Adrenal gland (tissue), 12 donors: Measurements from ENCODE around the gene CAMK4. TPM values are rescaled to one million over a fixed set of nuclear protein-coding genes. Genes with fewer than 3 reads are reported as not detected.

ENCODE experiments used
- DNase-seq, 7 donors: peaks; one replicate each; pipeline ENCODE4 v3.0.0-alpha.2; 2019 to 2020
- H3K27ac ChIP-seq, 5 donors: fragments of 200-600 bp; sonication (generic) in 4 of 5; 1 replicate in 3 of 5; 2 replicates in 2 of 5; pipeline versions ENCODE4 v1.5.1 to v1.8.0; 2016 to 2020; ENCODE audit warnings: mild to moderate bottlenecking in 1 of 5
- H3K27me3 ChIP-seq: fragments of 200-600 bp; 2 replicates; pipeline ENCODE4 v1.8.0; 2021
- H3K36me3 ChIP-seq, 2 donors: fragments of 200-600 bp; replicated peaks in 1 of 2; 1 replicate in 1 of 2; 2 replicates in 1 of 2; pipeline versions ENCODE4 v1.5.1 to v1.8.0; 2018 to 2022
- H3K4me1 ChIP-seq, 2 donors: fragments of 200-600 bp; replicated peaks in 1 of 2; 1 replicate in 1 of 2; 2 replicates in 1 of 2; pipeline versions ENCODE4 v1.5.1 to v1.8.0; 2018 to 2021
- H3K4me3 ChIP-seq, 4 donors: fragments of 200-600 bp; sonication (generic) in 3 of 4; one replicate each; pipeline ENCODE4 v1.5.1; 2016 to 2018
- H3K9me3 ChIP-seq, 3 donors: fragments of 200-600 bp; sonication (generic) in 1 of 3; replicated peaks in 1 of 3; 1 replicate in 2 of 3; 2 replicates in 1 of 3; pipeline versions ENCODE4 v1.5.1 to v1.8.0; 2016 to 2021
- POLR2A ChIP-seq, 2 donors: fragments of 450-650 bp; IDR thresholded peaks; one replicate each; pipeline ENCODE4 v1.6.1; 2017; ENCODE audit warnings: antibody characterized with exemption in 2 of 2, mild to moderate bottlenecking in 2 of 2, moderate library complexity in 1 of 2
- WGBS, 4 donors: extraction: QIAGEN DNeasy Blood & Tissue Kit in 2 of 4; methylation state at CpG; one replicate each; pipeline versions ENCODE4 v1.1.5 to v1.1.7; 2013 to 2017; 5-methylcytosine and 5-hydroxymethylcytosine counted together
- intact Hi-C, 2 donors: fragments of 100-400 bp; cut with DNase I; formaldehyde crosslinking; loops; one replicate each; pipeline versions ENCODE4 v1.14.1 to v1.15.0; 2022 to 2023
- polyA plus RNA-seq, 3 donors: library from polyadenylated mRNA; stranded (reverse); fragments of 200-250 nt in 2 of 3; fragments of 350-450 nt in 1 of 3; fragmentation: Illumina TruSeq in 1 of 3; extraction: RNeasy Lipid Tissue Mini Kit (QIAGEN cat#74804) in 1 of 3; gene quantifications; one replicate each; pipeline ENCODE4 v1.2.3, GENCODE V29; 2013 to 2014
- total RNA-seq, 9 donors: library from RNA; depleted of rRNA in 4 of 9; stranded (reverse); fragments of >200 nt in 4 of 9; fragments of 120-200 nt in 1 of 9; fragmentation: NEBNext Ultra II Directional in 1 of 9; extraction: Animal tissue kit (Norgen Biotek cat#: 25700) in 1 of 9; gene quantifications; one replicate each; pipeline versions ENCODE4 v1.1.0 to v1.2.4, GENCODE V29; 2013 to 2023
- TF ChIP-seq, protein P1 (sequence below), 6 experiments: fragments of 450-650 bp in 4 of 6; fragments of 200-600 bp in 2 of 6; sonication (generic) in 1 of 6; IDR thresholded peaks; 1 replicate in 5 of 6; 2 replicates in 1 of 6; pipeline versions ENCODE4 v1.5.1 to v1.8.0; 2016 to 2021; ENCODE audit warnings: antibody characterized with exemption in 6 of 6, mild to moderate bottlenecking in 2 of 6, moderate library complexity in 1 of 6
- donor health status: healthy with polysubstance abuse.
- donor health status: Bipolar disorder and iron deficiency.
- donor health status: DM: yes; HTN: yes; CAD: no.
- donor health status: DM: no; HTN: no; CAD: no.
- donor health status: DM: no; HTN: no; CAD: no.
- donor health status: DM: yes; HTN: yes; CAD: no.

Gene CAMK4
- total and polyA plus RNA-seq, 12 donors, result 0.06 to 9.2 (median 2.0) TPM

DNA sequence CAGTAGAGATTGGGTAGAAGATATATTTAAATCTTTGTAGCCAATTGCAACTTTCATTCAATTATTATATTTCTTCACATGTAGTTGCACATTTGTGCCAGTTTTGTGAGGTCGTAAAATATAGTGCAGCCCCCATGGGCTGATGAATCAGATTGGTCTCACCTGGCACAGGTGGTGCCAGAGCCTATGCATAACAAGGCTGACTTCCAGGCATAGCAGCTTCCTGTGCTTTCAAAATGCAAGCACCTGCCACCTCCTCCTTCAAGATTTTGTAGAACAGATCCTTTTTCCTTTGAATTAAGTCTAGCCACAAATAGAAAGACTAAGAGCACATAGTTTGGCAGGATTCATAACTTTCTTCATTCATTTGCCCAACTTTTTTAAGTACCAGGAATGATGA is 201.0 kb downstream of the CAMK4 start:
- Histone ChIP-seq H3K9me3 (no peaks in the 10 kb centered on the region), H3K27ac (no peak overlapping the region), H3K4me3 (no peak overlapping the region), H3K36me3 (no peaks in the 10 kb centered on the region), H3K27me3 (no peaks in the 10 kb centered on the region), H3K4me1 (no peaks in the 10 kb centered on the region)
- WGBS, 4 donors, result 65 to 76% (median 72%) methylated on average over 1 of the region's 1 CpG
- intact Hi-C loops, result no loop called here
- TF ChIP-seq, protein P1, sequence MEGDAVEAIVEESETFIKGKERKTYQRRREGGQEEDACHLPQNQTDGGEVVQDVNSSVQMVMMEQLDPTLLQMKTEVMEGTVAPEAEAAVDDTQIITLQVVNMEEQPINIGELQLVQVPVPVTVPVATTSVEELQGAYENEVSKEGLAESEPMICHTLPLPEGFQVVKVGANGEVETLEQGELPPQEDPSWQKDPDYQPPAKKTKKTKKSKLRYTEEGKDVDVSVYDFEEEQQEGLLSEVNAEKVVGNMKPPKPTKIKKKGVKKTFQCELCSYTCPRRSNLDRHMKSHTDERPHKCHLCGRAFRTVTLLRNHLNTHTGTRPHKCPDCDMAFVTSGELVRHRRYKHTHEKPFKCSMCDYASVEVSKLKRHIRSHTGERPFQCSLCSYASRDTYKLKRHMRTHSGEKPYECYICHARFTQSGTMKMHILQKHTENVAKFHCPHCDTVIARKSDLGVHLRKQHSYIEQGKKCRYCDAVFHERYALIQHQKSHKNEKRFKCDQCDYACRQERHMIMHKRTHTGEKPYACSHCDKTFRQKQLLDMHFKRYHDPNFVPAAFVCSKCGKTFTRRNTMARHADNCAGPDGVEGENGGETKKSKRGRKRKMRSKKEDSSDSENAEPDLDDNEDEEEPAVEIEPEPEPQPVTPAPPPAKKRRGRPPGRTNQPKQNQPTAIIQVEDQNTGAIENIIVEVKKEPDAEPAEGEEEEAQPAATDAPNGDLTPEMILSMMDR (IDR thresholded peaks at IDR 0.05), result no peak
- no peak for TF ChIP-seq POLR2A (IDR thresholded peaks at IDR 0.05)
- no peak for DNase-seq

DNA sequence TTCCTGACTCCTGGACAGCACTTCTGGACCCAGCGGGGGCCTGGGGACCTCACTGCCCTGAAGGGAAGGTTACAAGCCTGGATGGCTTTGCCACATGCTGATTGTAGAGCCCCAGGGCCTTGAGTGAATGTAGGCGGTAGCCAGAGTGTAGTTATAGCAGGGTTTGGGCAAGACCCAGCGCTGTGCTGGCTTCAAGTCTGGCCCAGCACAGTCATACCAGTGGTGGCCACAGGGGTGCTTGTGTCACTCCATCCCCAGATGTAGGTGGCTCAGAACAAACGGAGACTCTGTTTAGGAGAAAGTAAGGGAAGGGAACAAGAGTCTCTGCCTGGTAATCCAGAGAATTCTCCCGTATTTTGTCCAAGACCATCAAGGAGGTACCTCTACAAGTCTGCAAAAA is 203.6 kb downstream of the CAMK4 start:
- Histone ChIP-seq H3K9me3 (no peaks in the 10 kb centered on the region), H3K36me3 (no peaks in the 10 kb centered on the region), H3K4me3 (no peak overlapping the region), H3K27ac (no peak overlapping the region), H3K27me3 (no peaks in the 10 kb centered on the region), H3K4me1 (no peaks in the 10 kb centered on the region)
- no peak for DNase-seq
- no peak for TF ChIP-seq POLR2A (IDR thresholded peaks at IDR 0.05)
- TF ChIP-seq, protein P1 (IDR thresholded peaks at IDR 0.05), result no peak
- WGBS, 4 donors, result 83 to 92% (median 91%) methylated on average over 5 of the region's 5 CpGs
- intact Hi-C loops, result no loop called here

DNA sequence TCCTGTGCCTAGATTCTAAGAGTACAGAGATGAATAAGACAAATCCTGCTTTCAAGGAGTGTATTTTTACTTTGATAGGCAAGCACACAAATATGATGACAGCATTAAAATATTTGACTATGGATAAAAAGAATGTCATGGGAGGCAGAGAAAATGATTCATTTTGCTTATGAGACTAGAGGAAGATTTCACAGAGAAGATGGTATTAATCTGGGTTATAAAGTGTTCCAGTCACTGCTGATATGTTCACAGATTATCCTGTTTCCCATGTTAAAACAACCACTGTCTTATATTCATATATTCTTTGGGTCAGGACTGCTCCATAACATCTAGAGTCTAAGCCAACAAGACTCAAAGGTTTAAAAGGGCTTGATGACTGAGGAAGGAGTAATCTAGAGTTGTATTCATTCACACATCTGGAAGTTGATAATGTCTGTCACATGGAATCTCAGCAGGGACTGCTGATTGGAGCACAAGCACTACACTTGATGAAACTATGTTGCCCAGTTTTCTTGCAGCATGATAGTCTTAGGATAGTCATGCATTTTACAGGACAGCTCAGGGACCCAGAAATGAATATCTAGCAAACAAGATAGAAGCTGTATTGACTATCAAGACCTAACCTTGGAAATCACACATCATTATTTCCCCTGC is 208.8 kb downstream of the CAMK4 start:
- Histone ChIP-seq H3K9me3 (no peaks in the 10 kb centered on the region), H3K4me1 (no peaks in the 10 kb centered on the region), H3K36me3 (no peaks in the 10 kb centered on the region), H3K27ac (no peak overlapping the region), H3K27me3 (no peaks in the 10 kb centered on the region), H3K4me3 (no peak overlapping the region)
- no peak for DNase-seq
- intact Hi-C loops, result no loop called here
- TF ChIP-seq POLR2A (IDR thresholded peaks at IDR 0.05), result no peak
- TF ChIP-seq, protein P1 (IDR thresholded peaks at IDR 0.05), result no peak

DNA sequence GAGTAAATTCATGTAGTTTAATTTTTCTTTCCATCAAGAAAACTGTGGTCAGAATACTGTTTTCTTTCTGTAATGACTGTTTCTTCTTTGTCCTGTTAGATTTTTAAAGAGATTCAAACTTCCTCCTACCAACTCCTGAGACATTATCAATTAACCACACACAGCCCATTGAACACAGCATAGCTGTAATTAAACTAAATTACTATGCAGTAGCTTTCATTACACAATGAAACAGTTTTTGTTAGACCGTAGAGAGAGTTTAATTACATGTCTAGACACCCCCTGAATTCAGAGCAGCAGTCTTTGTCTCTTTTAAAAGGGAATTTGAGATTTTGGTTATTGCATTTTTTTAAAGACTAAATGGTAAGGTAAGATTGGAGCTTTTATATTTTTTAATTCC is 210.6 kb downstream of the CAMK4 start:
- intact Hi-C loops, result no loop called here
- no peaks in the 10 kb centered on the region for H3K36me3 ChIP-seq
- H3K27me3 ChIP-seq, result no peaks in the 10 kb centered on the region
- H3K27ac ChIP-seq, result no peak overlapping the region
- DNase-seq, result no peak
- H3K4me1 ChIP-seq, result no peaks in the 10 kb centered on the region
- WGBS, 4 donors, result 74 to 96% (median 80%) methylated on average over 1 of the region's 1 CpG
- no peak overlapping the region for H3K4me3 ChIP-seq
- TF ChIP-seq, protein P1 (IDR thresholded peaks at IDR 0.05), result no peak
- TF ChIP-seq POLR2A (IDR thresholded peaks at IDR 0.05), result no peak
- H3K9me3 ChIP-seq, result no peaks in the 10 kb centered on the region
